ENCODE data around the gene GPR183.

The GPR183 gene

DNA sequence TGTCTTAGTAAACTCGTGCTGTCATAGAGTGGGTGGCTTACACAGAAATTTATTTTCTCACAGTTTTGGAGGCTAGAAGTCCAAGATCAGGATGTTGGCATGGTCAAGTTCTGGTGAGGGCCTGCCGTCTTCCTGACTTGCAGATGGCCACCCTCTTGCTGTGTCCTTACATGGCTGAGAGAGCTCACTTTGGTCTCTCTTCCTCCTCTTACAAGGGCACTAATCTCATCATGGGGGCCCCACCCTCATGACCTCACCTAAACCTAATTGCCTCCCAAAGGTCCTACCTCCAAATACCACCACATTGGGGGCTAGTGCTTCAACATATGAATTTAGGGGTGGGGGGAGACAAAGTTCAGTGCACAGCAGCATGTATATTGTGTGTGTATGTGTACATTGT, 34.7 kb downstream of the GPR183 start:
- no peak for DNase-seq

GRCh38 chr13:99271249-99271648, 36.0 kb downstream of the GPR183 start:
- no peak for DNase-seq

GRCh38 chr13:99270518-99270917, 36.7 kb downstream of the GPR183 start:
- DNase-seq = no peak

GRCh38 chr13:99269627-99270241, 37.5 kb downstream of the GPR183 start:
- DNase-seq = peak in 4 of 56 donors; percentile 6 to 16 (median 8)

- DNase-seq = no peak
These were observed 38.4 kb downstream of the GPR183 start for GRCh38 chr13:99268822-99269221.

GRCh38 chr13:99267927-99268326, 39.3 kb downstream of the GPR183 start:
- DNase-seq = no peak

DNA sequence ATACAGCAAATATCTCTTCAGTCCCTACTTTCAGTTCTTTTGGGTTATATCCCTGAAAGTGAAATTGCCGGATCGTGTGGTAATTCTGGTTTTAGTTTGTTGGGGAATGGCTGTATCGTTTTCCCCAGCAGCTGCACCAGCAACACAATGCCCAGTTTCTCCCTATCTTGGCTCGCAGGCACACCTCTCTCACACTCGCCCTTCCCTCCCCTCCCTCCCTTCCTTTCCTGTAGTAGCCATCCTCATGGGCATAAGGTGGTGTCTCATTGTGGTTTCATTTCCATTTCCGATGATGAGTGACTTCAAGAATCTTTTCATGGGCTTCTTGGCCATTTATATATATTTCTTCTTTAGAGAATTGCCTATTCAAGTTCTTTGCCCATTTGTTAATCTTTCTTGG, 40.4 kb downstream of the GPR183 start:
- DNase-seq = no peak

- DNase-seq = peak in 2 of 56 donors; percentile 4 to 8
These were observed 41.3 kb downstream of the GPR183 start for GRCh38 chr13:99265821-99266426.

GRCh38 chr13:99265162-99265800, 41.9 kb downstream of the GPR183 start:
- no peak for DNase-seq

- DNase-seq = no peak
These were observed 43.1 kb downstream of the GPR183 start for GRCh38 chr13:99264051-99264450.

- DNase-seq = no peak
These were observed 43.9 kb downstream of the GPR183 start for GRCh38 chr13:99263126-99263785.

DNA sequence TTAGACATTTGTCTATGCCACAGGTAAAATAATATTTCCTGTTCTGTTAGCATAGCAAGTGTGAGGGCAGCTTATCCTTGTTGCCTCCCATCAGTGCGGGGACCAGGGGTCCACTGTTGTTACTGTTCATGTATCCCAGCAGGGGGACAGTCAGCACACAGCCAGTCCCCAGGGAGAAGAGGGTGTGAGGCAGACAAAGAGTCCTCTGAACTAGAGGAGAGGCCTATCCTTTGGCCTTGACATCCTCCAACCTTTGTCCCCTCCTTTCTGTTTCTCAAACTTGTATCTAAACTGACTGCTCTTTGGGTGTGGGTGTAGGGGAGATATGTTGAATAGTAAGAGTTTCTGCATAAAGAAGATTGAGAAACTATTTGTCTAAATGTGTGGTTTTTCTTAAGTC, 46.1 kb downstream of the GPR183 start:
- no peak for DNase-seq

- no peak for DNase-seq
These were observed 47.0 kb downstream of the GPR183 start for GRCh38 chr13:99260216-99260615.

DNA sequence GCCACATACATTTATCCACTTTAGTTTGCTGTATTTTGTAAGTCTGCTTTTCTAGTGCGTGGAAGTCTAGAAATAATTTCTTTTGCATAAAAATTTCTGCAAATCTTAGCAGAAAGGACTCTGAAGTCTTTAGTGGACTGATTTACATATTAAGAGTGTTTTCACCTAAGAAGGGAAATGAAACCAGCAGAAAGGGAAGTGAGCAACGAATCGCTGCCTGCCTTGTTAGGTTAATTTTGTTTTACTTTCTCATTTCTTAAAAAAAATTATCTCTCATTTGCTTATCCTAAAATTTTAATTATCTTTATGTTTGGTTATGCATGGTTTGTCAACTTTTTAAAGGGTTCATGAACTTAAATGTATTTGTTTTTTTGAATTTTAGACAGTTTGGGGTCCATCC, 48.3 kb downstream of the GPR183 start:
- no peak for DNase-seq

DNA sequence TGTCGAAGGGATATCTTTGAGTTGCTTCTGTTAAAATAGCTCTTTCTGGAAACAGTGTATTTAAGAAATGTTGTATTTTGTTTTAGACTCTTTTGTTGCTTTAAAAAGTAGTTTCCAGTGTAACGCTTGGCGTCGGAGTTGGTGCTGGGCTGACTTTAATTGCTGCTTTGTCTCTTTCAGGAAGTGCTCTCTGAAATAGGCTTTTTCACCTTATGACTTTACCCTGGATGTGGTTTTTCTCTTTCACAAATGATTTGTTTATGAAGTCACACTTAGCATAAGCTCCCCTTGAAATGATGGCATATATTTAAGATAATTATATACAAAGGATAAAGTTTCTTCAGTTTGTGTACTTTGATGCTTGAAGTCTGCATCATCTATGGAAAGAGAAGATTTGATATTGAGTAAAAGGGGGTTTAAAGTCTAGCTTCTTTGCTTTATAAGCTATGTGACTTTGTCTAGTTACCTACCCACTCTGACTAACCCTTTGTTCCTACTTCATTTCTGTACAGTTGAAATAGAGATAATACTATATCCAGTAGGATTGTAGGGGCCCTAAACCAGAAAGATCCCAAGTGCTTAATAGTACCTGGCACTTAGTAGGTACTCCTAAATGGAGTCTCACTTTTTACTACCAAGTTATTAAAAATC, 48.9 kb downstream of the GPR183 start, which contains the start of gene GPR18:
TSS of gene GPR18 (minus strand) at position 170 of the 651 bp plus-strand sequence. CDS start 2,507 bp downstream, outside the sequence.
- DNase-seq = no peak

GRCh38 chr13:99257291-99257690, 49.9 kb downstream of the GPR183 start:
- no peak for DNase-seq

DNA sequence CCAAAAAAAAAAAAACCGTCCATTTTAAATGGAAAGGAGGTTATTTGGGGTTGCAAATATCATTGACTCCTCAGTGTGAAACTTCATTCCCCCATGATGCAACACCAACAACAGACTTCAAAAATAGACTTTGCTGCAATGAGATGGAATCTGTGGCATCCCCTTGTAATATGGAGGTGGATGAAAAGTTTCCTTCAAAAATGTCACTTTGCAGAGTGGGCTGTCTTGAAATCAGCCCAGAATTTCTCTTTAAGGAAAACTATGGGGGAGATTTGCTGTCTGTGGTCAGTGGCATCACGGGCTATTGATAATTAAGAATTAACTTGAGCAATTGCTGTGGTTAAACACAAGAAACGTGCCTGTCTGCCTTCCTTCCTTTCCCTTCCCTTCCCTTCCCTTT, 50.5 kb downstream of the GPR183 start:
- no peak for DNase-seq

DNA sequence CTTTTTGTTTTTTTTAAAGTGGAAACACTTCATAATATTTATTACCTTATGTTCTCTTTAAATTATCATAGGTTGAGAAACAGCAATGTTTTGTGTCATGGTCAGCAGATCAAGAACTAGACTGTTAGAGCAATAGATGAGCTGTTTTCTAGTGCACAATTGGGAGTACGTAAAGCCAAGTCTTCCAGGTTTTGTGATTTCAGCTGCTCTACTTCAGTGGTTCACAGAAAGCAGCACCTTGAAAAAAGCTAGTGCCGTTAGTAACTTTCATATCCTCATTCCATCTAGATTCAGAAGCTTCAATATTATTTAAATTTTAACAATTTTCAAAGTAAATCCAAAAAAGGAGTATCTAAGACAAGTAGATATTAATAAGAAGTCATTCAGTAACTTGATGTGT, 50.9 kb downstream of the GPR183 start:
- no peak for DNase-seq

GRCh38 chr13:99255271-99255670, 51.9 kb downstream of the GPR183 start:
- no peak for DNase-seq

DNA sequence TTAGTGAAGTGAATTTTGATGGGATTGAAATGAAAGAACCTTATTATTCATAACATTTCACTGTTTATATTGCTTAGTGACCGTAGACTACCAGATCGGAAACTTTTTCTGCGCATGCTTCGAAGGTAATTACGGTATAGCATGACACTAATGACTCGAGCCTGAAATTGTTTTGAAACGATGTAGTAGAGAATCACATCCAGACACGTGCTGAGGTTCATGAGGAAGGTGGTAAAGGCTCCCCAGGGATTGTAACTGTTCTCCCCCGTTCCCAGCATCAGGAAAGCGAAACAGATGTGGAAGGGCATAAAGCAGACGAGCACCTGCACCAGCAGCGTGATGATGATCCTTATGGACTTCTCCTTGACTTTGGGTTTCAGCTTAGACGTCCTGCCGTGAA, 52.4 kb downstream of the GPR183 start:
- no peak for DNase-seq

DNA sequence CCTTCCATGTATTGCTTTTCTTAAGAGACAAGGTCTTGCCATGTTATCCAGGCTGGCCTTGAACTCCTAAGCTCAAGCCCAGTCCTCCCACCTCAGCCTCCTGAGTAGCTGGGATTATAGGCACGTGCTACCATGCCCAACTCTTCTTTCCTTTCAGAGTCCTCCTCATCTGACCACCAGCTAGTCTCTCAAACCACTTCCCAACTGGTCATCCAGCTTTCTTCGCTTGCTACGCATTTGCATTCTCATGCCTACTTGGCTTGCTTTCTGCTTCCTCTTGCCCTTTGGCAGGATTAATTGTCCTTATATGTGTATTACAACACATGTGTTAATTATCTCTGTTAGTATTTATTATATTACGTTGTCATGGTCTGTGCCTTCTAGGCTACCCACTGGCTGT, 55.3 kb downstream of the GPR183 start:
- DNase-seq = no peak

Measured in nucleus accumbens (tissue), 56 donors.